NCI-H2107 treated with DMSO at 0.1 percent for 48 hours (cell line): Measurements from ENCODE around the gene SCAMP5.

Experiments
- DNase-seq: peaks from one replicate; lab custom pipeline; 2025; ENCODE audit not compliant: unreplicated experiment; lab: John Stamatoyannopoulos, UW

SCAMP5 gene, protein sequence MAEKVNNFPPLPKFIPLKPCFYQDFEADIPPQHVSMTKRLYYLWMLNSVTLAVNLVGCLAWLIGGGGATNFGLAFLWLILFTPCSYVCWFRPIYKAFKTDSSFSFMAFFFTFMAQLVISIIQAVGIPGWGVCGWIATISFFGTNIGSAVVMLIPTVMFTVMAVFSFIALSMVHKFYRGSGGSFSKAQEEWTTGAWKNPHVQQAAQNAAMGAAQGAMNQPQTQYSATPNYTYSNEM

DNA sequence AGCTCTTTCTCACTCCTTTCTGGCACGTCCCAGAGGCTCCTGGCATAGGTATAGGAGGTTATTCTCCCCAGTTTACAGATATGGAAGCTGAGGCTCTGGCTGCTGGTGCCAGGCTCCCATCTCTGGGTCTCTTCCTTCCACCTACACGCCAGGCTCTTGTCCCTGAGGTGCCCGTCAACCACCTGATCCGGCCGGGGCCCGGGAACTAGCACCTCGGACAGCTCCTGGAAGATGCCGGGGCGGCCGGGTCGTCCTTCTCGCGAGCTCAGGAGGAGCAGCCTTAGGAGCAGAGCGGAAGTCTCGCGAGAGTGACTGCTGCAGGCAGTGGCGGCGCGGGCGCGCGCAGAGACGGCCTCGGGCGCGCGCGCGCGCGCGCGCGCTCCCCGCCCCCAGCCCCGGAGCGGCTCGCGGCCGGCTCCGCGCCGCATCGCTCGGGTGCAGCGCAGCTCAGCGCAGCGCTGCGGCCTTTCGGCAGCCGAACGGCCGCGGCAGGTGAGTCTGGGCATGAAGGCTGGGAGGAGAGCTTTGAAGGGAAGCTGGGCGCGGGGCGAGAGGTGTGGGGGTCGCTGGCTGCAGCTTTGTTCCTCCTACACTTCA, at the start of gene SCAMP5:
Gene SCAMP5, plus strand, starts transcription at position 382 of the 597 bp plus-strand sequence. CDS start 16,277 bp downstream, outside the sequence.
- peak; percentile 63 for DNase-seq

DNA sequence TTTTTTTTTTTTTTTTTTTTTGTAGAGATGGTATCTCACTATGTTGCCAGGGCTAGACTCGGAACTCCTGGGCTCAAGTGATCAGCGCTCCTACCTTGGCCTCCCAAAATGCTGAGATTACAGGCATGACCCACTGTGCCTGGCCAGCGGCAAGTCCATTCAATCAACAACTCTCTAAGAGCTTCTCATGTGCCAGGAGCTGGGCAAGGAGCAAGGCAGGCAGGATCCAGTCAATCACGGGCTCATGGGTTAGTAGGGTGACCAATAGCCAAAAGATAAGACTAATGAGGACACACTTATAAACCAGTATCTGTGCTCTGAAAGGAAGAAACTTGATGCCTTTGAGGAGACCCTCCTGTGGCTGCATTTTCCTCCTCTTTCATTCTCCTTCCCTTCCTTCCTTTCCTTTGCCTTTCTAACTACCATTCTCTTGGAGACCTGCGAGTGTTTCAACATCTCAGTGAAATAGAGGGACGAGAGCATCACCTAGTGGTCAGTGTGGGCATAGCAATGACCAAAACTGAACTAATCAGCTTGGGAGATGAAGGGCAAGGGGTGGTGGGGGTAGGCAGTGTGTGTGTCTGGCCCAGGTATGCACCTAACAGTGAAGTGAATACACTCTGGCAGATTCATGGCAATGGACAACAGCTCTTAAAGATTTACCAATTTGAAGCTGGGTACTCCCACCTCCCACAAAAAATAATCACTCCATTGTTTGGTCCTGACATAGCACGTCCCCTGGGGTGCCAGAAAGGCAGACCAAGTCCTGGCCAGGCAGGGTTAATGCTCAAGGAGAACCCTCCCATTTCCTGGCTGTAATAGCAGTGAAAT, 45.1 kb upstream of the SCAMP5 start:
- DNase-seq: peak; percentile 55

DNA sequence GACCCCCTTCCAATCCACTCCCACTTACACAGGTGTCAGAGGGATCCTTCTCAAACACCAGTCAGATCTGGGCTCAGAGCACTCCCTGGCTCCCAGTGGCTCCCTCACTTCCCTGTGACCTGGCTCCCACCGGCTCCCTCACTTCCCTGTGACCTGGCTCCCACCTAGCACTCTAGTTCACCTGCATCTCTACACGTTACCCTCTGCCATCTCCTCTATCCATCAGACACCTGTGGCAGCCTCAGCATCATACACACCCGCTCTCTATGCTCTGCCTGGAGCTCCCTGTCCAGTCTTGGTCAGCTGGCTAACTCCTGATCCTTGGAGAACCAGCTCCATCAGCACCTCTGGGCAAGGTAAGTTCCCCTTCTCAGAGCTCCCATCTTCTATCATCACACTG, 44.4 kb upstream of the SCAMP5 start:
- DNase-seq: no peak

DNA sequence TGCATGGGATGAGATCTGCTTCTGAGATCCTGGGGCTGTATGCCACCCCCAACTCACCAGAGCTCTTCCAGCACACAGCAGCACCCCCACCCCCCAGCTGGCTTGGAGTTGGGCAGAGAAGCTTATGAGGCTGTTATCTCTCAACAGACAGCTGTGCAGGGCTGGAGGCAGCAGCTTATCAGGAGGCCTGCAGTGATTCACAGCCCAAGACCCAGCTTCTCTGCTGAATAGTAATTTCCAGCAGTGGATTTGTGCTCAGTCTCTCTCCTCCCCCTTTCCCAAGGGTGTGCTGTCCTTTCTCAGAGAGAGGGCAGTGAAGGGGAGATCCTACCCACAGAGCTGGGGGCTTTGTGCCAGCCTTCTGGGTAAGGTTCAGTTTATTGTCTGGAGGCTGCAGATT, 40.8 kb upstream of the SCAMP5 start:
- no peak for DNase-seq

DNA sequence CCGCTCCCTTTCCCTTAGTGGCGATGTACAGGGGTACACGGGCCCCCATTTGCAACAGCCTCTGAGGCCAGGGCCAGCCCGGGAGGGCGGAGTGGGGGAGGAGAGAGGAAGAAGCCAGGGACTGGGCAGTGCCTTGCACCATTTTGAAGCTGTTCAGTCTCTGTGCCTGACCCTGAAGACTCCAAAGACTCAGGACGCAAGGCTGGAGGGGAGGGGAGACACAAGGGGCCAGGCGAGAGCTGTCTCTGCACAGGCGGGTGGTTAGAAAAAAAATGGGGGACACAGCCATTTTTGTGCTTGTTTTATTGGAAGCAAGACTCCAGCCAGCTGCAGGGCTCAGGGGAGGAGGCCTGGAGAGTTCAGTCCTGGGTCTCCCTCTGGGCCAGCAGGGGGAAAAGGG, 40.3 kb upstream of the SCAMP5 start:
- DNase-seq: no peak

DNA sequence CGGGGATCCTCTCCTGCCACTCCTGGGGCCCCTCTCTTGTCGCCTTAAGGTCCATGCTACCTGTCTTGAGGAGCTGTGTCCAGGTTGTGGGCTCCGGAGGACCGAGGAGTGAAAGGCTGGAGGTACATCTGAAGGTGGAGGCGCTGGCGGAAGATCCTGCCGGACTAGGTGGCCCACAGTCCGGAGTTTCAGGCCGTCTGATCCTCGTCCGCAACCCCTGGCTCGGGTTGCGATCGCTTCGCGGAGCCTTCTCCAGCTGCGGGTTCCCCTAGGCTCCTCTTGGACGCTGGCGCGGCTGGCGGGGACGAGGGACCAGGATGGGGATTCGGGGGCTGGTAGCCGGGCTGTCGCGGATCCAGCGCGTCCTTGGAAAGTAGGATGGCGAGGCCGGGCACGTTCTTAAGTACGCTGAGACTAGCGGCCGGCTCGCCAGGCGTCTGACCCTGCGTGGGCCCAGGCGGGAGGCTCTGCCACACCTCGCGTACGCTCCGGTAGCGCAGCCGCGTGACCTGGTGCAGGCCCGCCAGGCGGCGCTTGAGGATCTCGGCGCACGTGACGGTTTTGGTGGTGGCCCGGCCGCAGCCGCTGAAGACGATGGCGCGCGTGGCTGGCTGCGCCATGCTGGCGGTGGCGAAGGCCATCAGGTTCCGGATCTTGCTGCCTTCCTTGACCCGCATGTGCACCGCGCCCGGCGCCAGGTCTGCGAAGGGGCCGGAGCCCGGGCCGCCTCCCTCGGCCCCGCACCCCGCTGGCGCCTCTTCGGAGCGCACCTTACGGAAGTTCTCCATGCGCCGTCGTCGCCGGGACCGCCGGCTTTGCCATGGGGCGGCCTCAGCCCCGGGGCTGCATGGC, 39.3 kb upstream of the SCAMP5 start:
- no peak for DNase-seq

DNA sequence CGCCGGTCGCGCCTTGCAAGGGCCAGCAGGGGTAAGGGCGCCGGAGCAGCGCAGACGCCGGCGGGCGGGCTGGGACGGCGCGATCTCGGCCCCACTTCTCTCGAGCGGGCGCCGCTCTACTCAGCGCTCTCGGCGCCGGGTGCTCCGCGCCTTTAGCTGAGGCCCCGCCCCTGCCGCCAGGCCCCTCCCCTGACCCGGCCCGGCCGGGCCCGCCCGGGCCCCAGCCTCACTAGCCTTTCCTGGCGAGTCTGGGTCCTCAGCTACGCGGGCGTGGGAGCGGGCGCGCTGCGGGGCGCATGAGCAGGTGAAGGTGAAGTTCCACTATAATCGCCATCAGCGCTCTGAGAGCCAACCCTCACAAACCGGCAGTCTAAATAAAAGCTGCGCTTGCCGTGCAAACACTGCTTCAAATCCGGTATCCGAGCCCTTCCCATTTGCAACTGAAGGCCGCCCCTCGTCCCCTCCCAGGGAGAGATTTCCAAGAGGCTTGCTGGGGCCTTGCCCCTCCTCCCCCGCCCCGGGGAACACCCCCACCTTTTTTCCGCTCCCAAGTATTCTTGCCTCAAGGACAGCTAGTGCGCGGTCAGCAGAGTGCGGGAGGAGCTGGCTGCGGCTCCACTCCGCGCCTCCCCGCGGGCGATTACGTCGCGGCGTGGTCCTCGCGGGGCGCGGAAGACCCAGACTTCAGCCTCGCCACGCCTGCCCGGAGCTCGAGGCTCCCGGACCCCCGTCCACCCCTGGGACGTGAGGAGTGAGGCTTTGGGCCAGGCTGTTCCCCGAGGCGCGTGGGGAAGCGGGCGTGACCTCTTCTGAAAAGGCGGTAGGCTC, 38.5 kb upstream of the SCAMP5 start, which contains the start of gene RPP25:
Gene RPP25, minus strand, starts transcription at position 125 of the 828 bp plus-strand sequence. CDS start 189 bp downstream, outside the sequence.
- DNase-seq: no peak

DNA sequence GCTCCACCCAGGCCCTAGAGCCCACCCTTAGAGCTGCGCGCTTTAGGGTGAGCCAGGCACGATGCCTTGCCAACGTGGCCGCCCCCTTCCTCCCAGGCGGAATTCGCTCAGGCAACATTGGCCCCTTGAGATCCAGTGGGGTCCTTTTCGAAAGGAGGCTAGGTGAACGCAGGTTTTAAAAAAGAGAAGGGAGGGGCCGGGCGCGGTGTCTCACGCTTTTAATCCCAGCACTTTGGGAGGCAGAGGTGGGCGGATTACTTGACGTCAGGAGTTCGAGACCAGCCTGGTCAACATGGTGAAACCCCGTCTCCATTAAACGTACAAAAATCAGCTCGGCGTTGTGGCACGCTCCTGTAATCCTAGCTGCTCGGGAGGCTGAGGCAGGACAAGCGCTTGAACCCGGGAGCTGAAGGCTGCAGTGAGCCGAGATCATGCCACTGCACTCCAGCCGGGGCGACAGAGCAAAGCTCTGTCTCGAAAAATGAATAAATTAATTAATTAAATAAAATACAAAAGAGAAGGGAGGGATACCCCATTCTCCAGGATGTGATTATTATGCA, 37.8 kb upstream of the SCAMP5 start:
- no peak for DNase-seq

DNA sequence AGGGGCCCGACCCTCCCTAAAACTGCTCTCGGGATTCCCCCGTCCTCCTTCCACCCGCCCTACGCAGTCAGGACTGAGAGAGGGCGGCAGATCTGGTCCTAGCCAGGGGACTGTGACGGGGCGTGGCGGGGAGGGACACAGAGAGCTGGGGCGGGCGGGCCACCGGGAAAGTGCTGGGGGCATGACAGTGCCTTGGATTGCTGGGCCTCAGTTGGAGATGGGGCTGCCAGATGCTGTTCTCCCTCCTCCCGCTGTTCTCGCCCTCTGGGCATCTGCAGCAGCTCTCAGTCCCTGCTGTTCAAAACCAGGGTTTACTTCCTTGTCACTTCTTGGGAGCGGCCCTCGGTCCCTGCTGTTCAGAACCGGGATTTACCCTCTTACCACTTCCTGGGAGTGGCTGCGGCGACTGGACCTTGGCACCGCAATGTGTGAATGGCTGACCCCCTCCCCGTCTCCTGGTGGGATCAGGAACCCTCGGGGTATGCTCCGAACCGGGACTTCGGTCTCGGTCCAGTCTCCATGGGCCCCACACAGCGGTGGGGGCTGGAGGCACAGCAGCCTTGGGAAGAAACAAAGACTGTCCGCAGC, 36.9 kb upstream of the SCAMP5 start:
- DNase-seq: no peak

DNA sequence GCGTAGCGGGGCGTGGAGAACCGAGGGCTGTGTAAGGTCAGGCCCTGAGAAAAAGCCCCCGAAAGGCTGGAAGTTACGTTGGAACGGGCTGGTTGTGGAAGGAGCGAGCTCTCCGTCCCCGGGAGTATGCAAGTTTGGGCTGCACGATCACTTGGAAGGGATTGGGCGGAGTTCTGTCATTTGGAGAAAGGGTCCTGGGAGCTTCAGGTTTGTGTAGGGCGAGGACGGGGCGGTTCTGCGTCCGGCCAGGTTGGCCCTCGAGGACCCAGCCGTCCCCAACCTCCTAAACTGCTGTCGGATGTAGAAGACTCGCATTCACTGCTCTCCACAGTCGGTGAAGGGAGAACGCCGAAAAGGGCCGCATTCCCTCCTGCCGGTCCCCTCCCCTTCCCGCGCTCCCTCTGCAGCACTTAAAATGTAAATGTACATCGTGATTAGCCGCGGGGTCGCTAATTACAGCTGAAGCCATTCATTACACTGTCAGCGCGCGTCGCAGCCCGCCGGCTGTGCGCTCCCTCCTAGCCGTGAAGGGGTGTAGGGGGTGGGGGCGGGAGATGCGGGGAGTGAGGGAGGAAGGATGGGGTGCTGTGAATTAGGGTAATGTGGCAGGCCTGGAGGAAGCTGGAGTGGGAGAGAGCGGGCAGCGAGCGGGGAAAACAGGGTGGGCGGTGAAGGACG, 36.3 kb upstream of the SCAMP5 start:
- no peak for DNase-seq

DNA sequence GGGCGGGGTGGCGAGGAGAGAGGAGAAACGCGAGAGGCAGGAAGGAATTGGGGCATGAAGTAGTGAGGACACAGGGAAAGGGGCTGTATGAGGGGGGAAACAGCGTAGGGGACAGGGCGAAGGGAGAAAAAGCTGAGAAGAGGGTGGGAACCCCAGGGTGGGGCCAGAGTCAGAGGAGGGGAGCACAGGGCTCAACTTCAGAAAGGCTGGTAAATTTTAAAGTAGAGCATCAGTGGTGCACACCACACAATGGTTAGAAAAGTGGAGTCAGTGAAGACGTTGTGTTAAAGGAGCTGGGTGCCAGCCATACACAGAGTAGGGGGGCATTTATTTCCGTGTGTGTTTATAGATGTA, 35.8 kb upstream of the SCAMP5 start:
- DNase-seq: no peak

DNA sequence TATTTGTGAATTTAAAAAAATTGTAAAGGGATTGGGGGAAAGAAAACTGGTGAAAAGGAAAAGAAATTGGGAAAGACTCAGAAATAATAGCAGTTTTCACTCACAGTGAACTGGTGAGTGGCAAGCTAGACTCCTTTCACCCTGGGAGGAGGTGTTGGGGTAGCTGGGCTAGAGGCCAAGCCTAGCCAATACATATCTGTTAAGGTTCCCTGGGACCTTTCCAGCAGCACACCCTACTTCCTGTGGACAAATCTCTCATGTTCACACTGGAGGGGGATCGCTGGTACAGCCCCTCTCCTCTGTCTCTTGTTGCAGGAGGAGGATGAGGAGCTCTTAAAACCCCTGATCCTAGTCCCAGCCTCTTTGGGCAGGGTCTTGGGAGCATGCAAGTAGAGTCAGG, 35.1 kb upstream of the SCAMP5 start:
- no peak for DNase-seq

DNA sequence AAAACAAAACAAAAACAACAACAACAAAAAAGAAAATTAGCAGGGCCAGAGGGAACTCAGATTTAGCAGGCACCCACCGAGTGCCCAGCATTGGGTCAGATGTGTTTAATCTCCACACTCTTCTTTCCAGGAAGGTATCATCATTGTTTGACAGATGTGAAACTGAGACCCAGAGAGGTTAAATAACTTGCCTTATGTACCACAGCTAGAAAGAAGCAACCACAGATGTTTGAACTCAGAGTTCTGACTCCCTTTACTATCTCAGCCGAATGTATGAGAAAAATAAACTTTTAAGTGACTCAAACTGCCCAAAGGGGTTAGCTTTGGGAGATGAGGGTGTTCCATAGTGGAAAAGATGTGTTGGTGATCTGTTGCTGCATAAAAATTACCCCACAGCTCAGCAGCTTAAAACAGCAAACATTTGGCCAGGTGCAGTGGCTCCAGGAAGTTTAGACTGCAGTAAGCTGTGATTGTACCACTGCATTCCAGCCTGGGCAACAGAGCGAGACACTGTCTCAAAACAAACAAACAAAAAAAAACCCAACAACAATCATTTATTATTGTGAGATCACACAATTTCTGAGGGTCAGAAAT, 34.3 kb upstream of the SCAMP5 start:
- DNase-seq: no peak

DNA sequence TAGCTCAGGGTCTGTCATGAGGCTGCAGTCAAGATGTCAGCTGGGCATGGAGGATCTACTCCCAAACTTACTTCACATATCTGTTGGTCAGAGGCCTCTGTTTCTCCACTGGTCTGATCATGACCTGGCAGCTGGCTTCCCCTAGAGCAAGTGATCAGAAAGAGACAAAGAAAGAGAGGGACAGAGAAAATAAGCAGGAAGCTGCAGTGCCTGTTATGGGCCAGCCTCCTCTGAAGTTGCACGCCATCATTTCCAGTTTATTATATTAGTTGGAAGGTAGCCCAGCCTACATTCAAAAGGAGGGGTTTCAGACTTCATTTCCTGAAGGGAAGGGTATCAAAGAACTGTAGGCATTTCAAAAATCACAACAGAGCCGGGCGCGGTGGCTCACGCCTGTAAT, 33.7 kb upstream of the SCAMP5 start:
- no peak for DNase-seq

DNA sequence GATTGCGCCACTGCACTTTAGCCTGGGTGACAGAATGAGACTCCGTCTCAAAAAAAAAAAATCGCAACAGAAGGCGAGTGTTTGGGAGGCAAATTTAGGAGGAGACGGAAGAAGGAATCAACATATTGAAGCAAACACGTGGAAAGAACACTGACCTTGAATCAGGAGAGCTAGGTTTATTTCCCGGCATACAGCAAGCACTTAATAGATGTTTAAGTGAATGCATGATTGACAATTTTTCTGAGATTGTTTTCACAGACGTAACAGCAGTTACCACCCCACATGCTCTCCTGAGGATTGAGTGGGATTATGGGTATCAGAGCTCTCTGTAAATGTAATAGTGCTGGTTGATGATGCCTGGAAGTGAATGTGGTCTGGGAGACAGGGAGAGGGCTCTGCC, 33.1 kb upstream of the SCAMP5 start:
- DNase-seq: no peak

DNA sequence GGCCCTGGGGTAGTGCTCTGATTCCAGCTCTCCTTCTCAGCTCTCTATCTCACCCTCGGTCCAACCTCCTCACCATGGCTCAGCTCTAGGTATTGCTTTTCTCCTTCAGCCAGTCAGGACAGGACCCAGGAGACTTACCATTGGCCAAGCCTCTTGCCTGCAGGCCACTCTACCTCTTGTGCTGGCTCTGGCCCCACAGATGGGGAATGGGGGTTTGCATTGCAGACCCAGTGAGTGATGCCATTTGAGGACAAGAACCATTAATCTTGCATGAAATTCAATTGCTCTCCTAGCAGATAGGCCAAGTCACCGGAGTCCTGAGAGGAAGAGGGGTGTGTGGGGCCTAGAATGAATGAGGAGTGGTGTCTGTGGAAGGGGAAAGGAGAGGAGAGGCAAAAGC, 32.7 kb upstream of the SCAMP5 start:
- no peak for DNase-seq

DNA sequence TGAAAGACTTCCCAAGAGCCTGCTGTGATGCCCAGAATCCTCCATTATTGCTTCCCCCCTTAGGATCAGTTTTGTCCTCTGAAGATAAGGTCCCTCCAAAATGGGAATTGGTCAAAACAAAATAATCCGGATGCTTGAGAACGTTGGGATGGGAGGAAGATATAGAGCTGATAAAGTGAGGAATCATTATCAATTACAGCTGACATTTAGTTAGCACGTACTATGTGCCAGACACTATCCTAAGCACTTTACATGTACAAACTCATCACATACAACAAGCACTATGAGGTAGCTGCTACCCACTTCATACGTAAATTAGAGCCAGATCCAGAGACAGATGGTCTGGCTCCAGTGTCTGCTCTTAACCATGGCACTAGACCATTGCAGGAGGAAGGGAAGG, 32.1 kb upstream of the SCAMP5 start:
- DNase-seq: no peak

DNA sequence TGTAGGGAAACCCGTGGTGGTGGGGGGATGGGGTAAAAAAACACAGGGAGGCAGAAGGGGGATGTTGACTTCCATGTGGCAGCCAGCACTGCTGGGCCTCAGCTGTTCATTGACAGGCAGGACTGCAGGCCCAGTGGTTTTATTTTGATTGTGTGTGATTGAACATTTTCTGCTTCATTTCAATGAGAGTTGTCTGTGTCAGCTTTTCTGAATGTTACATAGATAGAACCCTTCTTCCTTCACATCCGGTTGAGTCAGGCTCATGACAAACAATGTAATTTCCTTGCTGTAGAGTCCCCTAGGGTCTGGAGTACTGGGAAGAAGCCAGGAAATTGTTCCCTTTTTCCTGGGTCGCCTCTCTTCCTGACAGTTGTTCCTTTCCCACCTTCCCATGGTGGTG, 30.6 kb upstream of the SCAMP5 start:
- DNase-seq: no peak

DNA sequence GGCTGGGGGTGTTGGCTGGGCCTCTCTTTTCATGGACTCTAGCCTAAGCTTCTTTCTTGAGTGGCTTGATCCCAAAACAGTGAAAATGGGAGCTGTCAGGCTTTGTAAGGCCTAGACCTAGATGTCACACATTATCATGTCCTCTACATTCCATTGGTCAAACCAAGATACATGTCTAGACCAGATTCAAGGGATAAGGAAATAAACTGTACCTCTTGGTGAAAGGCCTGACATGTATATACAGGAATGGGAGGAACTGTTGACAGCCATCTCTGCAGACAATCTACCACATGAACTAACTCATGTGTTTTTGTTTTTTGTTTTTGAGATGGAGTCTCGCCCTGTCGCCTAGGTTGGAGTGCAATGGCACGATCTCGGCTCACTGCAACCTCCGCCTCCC, 27.7 kb upstream of the SCAMP5 start:
- DNase-seq: no peak
